Cardiac muscle cell (in vitro differentiated cells and primary cell): ENCODE measurements around the gene ANKDD1B. TPM values are rescaled to one million over a fixed set of nuclear protein-coding genes. Genes with fewer than 3 reads are reported as not detected.
"Not testable (repeated sequence)": the region's sequence is repeated elsewhere in the genome, so short reads cannot be mapped to it uniquely, and the experiment has no call there.

Experiments used
- DNase-seq, 2 donors: peaks; one replicate each; pipeline versions ENCODE4 v3.0.0 to v3.0.0-alpha.2; 2010 to 2017; ENCODE audit warnings: low read depth in 1 of 2, low spot score in 1 of 2
- H3K27ac ChIP-seq: fragments of 200-600 bp; sonication (generic); 2 replicates; pipeline ENCODE4 v1.5.1; 2016
- H3K27me3 ChIP-seq: fragments of 200-600 bp; sonication (generic); 2 replicates; pipeline ENCODE4 v1.6.0; 2016; ENCODE audit warnings: control low read depth
- H3K36me3 ChIP-seq: fragments of 200-600 bp; sonication (generic); 2 replicates; pipeline ENCODE4 v1.5.1; 2016; ENCODE audit warnings: control low read depth
- H3K4me1 ChIP-seq: fragments of 200-600 bp; sonication (generic); 2 replicates; pipeline ENCODE4 v1.8.1; 2017; ENCODE audit warnings: low read depth, mild to moderate bottlenecking, mixed run types
- H3K4me3 ChIP-seq: fragments of 200-600 bp; sonication (generic); 2 replicates; pipeline ENCODE4 v1.5.1; 2016; ENCODE audit warnings: mild to moderate bottlenecking
- H3K9me3 ChIP-seq: fragments of 200-600 bp; sonication (generic); 2 replicates; pipeline ENCODE4 v1.5.1; 2017; ENCODE audit warnings: low read depth, mild to moderate bottlenecking, control low read depth
- polyA plus RNA-seq: library from polyadenylated mRNA; unstranded; fragments of >200 nt; fragmentation: Nextera tagmentation; extraction: Ambion mirVana; gene quantifications from 2 replicates; pipeline ENCODE4 v1.2.1, GENCODE V29; 2016
- total RNA-seq: library from RNA; depleted of rRNA; stranded (reverse); fragments of >200 nt; gene quantifications from 2 replicates; pipeline ENCODE4 v1.2.3, GENCODE V29; 2016
- TF ChIP-seq, protein P1 (sequence below): IDR thresholded peaks from 2 replicates; pipeline ENCODE4 v1.5.1; 2012; ENCODE audit warnings: low read depth, mild to moderate bottlenecking, low read length

The ANKDD1B gene
- total and polyA plus RNA-seq, 2 experiments from 2014 or later = 0.09 TPM; not detected in 1

DNA sequence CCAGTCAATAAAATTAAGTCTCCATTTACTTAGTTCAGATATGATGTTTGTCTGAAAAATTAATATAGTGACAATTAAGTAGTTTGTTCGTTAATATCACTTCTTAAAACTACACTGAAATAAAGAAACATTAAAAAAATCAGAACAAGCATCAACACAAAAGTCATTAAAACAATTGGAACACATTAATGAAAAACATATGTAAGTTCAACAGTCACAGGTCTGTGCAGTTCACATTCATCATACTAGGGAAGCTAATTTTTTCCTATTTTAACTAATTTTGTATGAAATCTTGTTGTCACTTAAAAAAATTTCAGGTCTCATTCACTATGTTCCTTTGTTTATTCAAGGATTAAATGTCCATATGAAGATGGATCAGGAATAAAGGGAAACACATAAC, 83.5 kb downstream of the ANKDD1B start:
- TF ChIP-seq, protein P1, sequence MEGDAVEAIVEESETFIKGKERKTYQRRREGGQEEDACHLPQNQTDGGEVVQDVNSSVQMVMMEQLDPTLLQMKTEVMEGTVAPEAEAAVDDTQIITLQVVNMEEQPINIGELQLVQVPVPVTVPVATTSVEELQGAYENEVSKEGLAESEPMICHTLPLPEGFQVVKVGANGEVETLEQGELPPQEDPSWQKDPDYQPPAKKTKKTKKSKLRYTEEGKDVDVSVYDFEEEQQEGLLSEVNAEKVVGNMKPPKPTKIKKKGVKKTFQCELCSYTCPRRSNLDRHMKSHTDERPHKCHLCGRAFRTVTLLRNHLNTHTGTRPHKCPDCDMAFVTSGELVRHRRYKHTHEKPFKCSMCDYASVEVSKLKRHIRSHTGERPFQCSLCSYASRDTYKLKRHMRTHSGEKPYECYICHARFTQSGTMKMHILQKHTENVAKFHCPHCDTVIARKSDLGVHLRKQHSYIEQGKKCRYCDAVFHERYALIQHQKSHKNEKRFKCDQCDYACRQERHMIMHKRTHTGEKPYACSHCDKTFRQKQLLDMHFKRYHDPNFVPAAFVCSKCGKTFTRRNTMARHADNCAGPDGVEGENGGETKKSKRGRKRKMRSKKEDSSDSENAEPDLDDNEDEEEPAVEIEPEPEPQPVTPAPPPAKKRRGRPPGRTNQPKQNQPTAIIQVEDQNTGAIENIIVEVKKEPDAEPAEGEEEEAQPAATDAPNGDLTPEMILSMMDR = no peak
- DNase-seq = no peak
- no peak overlapping the region for H3K27ac ChIP-seq
- no peaks in the 10 kb centered on the region for H3K9me3 ChIP-seq
- no peak overlapping the region for H3K4me3 ChIP-seq
- no peaks in the 10 kb centered on the region for H3K27me3 ChIP-seq
- no peaks in the 10 kb centered on the region for H3K4me1 ChIP-seq
- no peaks in the 10 kb centered on the region for H3K36me3 ChIP-seq

DNA sequence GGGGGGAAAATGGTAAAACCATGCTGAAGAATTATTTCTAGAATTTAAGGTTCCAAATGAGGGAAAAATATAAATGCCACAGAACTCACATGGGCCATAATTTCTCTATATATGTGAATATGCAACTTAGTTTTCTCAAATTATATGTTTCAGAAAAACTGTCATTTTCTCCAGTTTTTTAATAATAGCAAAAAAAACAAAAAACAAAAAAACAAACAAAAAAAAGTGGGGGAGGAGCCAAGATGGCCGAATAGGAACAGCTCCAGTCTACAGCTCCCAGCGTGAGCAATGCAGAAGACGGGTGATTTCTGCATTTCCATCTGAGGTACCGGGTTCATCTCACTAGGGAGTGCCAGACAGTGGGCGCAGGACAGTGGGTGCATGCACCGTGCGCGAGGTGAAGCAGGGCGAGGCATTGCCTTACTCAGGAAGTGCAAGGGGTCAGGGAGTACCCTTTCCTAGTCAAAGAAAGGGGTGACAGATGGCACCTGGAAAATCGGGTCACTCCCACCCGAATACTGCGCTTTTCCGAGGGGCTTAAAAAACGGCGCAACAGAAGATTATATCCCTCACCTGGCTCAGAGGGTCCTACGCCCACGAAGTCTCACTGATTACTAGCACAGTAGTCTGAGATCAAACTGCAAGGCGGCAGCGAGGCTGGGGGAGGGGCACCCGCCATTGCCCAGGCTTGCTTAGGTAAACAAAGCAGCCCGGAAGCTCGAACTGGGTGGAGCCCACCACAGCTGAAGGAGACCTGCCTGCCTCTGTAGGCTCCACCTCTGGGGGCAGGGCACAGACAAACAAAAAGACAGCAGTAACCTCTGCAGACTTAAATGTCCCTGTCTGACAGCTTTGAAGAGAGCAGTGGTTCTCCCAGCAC, 84.5 kb downstream of the ANKDD1B start:
- H3K27ac ChIP-seq, H3K36me3 ChIP-seq, H3K4me1 ChIP-seq, H3K4me3 ChIP-seq, H3K27me3 ChIP-seq, DNase-seq, H3K9me3 ChIP-seq: not testable (repeated sequence)

DNA sequence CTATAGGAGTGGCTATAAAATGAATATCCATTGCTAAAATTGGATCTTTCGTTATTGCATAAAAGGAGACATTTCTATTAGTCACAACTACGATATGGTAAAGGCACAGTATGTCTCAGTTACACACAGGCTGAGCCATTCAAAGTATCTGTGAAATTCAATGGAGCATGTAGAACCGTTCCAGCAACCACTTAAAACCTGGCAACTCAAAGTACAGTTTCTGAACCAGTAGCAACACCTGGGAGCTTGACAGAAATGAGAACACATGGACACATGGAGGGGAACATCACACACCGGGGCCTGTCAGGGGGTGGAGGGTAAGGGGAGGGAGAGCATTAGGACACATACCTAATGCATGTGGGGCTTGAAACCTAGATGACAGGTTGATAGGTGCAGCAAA, 90.6 kb downstream of the ANKDD1B start:
- Histone ChIP-seq H3K9me3 (no peaks in the 10 kb centered on the region), H3K4me1 (no peaks in the 10 kb centered on the region), H3K27ac (no peak overlapping the region), H3K4me3 (no peak overlapping the region), H3K27me3 (no peaks in the 10 kb centered on the region), H3K36me3 (peaks cover 11% of the 10 kb centered on the region)
- no peak for DNase-seq
- TF ChIP-seq, protein P1 = no peak

DNA sequence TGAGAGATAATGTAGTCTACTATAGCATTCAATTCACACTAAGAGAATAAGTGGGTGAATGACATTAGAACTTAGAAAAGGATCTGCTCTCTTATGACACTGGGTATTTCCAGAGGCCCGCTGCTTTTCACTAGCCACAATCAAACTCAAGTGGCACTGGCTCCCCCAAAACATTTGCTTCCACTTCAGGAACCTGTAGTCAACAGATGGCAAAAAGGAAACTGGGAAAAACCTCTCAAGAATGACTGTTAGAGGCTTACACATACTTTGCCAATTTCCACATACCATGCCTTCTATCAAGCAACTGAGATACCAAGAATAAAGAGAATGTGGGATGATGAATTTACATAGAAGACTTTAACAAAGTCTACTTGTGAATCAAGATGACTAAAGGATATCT, 94.8 kb downstream of the ANKDD1B start:
- no peak for DNase-seq
- Histone ChIP-seq H3K4me1 (no peaks in the 10 kb centered on the region), H3K36me3 (peaks cover 11% of the 10 kb centered on the region), H3K27ac (no peak overlapping the region), H3K9me3 (no peaks in the 10 kb centered on the region), H3K4me3 (no peak overlapping the region), H3K27me3 (no peaks in the 10 kb centered on the region)
- TF ChIP-seq, protein P1 = no peak

DNA sequence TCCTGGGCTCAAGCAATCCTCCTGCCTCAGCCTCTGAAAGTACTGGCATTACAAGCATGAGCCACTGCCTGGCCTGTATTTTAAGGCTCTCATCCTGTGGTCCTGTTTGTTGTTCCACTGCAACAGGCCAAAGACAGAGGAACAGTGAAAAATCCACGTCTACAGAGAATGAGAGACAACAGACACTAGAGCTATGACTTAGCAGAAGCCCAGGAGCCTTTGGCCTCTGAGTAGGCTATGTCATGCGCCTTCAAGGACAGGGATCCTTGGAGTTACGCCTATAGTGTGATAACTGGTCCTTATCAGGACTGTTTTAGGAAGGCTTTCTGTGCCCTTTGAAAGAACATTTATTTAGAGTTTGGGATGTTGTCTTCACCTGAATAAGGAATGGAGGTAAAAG, 95.5 kb downstream of the ANKDD1B start:
- Histone ChIP-seq H3K27me3 (no peaks in the 10 kb centered on the region), H3K9me3 (no peaks in the 10 kb centered on the region), H3K36me3 (peaks cover 11% of the 10 kb centered on the region), H3K4me1 (no peaks in the 10 kb centered on the region), H3K4me3 (no peak overlapping the region), H3K27ac (no peak overlapping the region)
- TF ChIP-seq, protein P1 = no peak
- DNase-seq = no peak

DNA sequence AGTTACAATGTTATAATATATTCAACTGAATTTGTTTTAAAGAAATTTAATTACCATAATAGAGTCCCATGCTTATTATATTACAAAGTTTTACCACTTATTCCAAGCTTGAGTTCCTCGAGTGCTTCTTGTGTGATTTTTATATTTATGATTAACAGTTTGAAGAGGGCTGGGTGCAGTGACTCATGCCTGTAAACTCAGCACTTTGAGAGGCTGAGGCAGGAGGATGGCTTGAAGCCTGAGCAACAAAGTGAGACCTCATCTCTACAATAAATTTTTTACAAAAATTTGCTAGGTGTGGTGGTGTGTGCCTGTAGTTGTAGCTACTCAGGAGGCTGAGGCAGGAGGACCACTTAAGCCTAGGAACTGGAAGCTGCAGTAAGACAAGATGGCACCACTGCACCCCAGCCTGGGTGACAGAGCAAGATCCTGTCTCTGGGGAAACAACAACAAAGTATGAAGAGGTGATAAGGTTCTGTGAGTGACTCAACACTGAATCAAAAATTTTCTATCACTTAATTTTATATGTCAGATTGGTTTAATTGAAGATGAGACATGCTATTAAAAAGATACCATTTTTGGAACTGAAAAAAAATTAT, 96.8 kb downstream of the ANKDD1B start:
- no peak for DNase-seq
- Histone ChIP-seq H3K27me3 (no peaks in the 10 kb centered on the region), H3K36me3 (peaks cover 7% of the 10 kb centered on the region), H3K27ac (no peak overlapping the region), H3K9me3 (no peaks in the 10 kb centered on the region), H3K4me1 (no peaks in the 10 kb centered on the region), H3K4me3 (no peak overlapping the region)
- TF ChIP-seq, protein P1 = no peak
